GM23338 (cell line): Measurements from ENCODE around the gene OR8I2. TPM values are rescaled to one million over a fixed set of nuclear protein-coding genes. Genes with fewer than 3 reads are reported as not detected.
"Not testable (repeated sequence)": the region's sequence is repeated elsewhere in the genome, so short reads cannot be mapped to it uniquely, and the experiment has no call there.

Source experiments
- ATAC-seq: fragments of 200-7000 bp; cut with Tn5 transposase; 3 replicates; pipeline ENCODE4 v1.9.1; 2020
- DNase-seq: peaks from one replicate; pipeline ENCODE4 v3.0.0-alpha.2; 2015; ENCODE audit warnings: low spot score
- H2AFZ ChIP-seq: fragments of 200-600 bp; sonication (generic); 2 replicates; pipeline ENCODE4 v1.8.0; 2016; ENCODE audit warnings: antibody characterized with exemption, mild to moderate bottlenecking, moderate library complexity
- H3F3A ChIP-seq: fragments of 200-600 bp; sonication (generic); replicated peaks from 2 replicates; pipeline ENCODE4 v1.8.0; 2017; ENCODE audit warnings: antibody characterized with exemption, mixed run types, low read depth
- H3K27ac ChIP-seq: fragments of 200-600 bp; sonication (generic); 2 replicates; pipeline ENCODE4 v1.6.1; 2016; ENCODE audit warnings: low read depth
- H3K27me3 ChIP-seq: fragments of 200-600 bp; sonication (generic); 2 replicates; pipeline ENCODE4 v1.8.0; 2016; ENCODE audit warnings: mild to moderate bottlenecking, mixed run types, moderate library complexity; ENCODE audit not compliant: insufficient read depth
- H3K36me3 ChIP-seq: fragments of 200-600 bp; sonication (generic); 2 replicates; pipeline ENCODE4 v1.8.0; 2016; ENCODE audit warnings: mild to moderate bottlenecking; ENCODE audit not compliant: insufficient read depth
- H3K4me1 ChIP-seq: fragments of 200-600 bp; sonication (generic); 2 replicates; pipeline ENCODE4 v1.8.0; 2016; ENCODE audit warnings: mild to moderate bottlenecking, moderate library complexity; ENCODE audit not compliant: insufficient read depth
- H3K4me2 ChIP-seq: fragments of 200-600 bp; sonication (generic); 2 replicates; pipeline ENCODE4 v1.7.1; 2017; ENCODE audit warnings: mixed run types
- H3K4me3 ChIP-seq: fragments of 200-600 bp; sonication (generic); 2 replicates; pipeline ENCODE4 v1.6.1; 2016; ENCODE audit warnings: mixed run types
- H3K79me2 ChIP-seq: fragments of 200-600 bp; sonication (generic); replicated peaks from 2 replicates; pipeline ENCODE4 v1.8.0; 2017; ENCODE audit warnings: mild to moderate bottlenecking; ENCODE audit not compliant: insufficient read depth
- H3K9me2 ChIP-seq: fragments of 200-600 bp; sonication (generic); 2 replicates; pipeline ENCODE4 v1.8.0; 2017; ENCODE audit not compliant: insufficient read depth
- H4K20me1 ChIP-seq: fragments of 200-600 bp; sonication (generic); replicated peaks from 2 replicates; pipeline ENCODE4 v1.8.0; 2017; ENCODE audit warnings: mild to moderate bottlenecking; ENCODE audit not compliant: insufficient read depth
- H3K27ac Mint-ChIP-seq: 2 replicates; pipeline ENCODE4 v1.8.0; 2020; ENCODE audit warnings: inconsistent platforms, mild to moderate bottlenecking, moderate library complexity, mixed read lengths
- H3K27me3 Mint-ChIP-seq: 3 replicates; pipeline ENCODE4 v1.8.0; 2022; ENCODE audit warnings: low read depth, mild to moderate bottlenecking, moderate library complexity, mixed read lengths, inconsistent platforms; ENCODE audit not compliant: insufficient read depth, poor library complexity
- H3K36me3 Mint-ChIP-seq: 3 replicates; pipeline ENCODE4 v1.8.0; 2021; ENCODE audit warnings: low read depth, mild to moderate bottlenecking, inconsistent platforms, moderate library complexity, mixed read lengths
- H3K4me1 Mint-ChIP-seq: 3 replicates; pipeline ENCODE4 v1.8.0; 2020; ENCODE audit warnings: mild to moderate bottlenecking, inconsistent platforms, mixed read lengths
- H3K4me3 Mint-ChIP-seq: 3 replicates; pipeline ENCODE4 v1.8.0; 2021; ENCODE audit warnings: moderate library complexity, mild to moderate bottlenecking, inconsistent platforms, mixed read lengths
- H3K9me3 Mint-ChIP-seq: 3 replicates; pipeline ENCODE4 v1.8.0; 2020; ENCODE audit warnings: moderate library complexity, mild to moderate bottlenecking, inconsistent platforms, mixed read lengths
- CREB1 ChIP-seq: fragments of 250-450 bp; sonication (Bioruptor Pico); IDR thresholded peaks from 2 replicates; pipeline ENCODE4 v1.5.0; 2020; ENCODE audit warnings: low read depth, mild to moderate bottlenecking, moderate library complexity
- NANOG ChIP-seq: IDR thresholded peaks from 2 replicates; pipeline ENCODE4 v1.6.1; 2016; ENCODE audit warnings: antibody characterized with exemption, borderline replicate concordance
- polyA plus RNA-seq: library from polyadenylated mRNA; unstranded; fragments of >200 nt; fragmentation: Nextera tagmentation; extraction: Ambion mirVana; gene quantifications from 2 replicates; pipeline ENCODE4 v1.2.1, GENCODE V29; 2016
- total RNA-seq: library from RNA; depleted of rRNA; stranded (reverse); fragments of >200 nt; shearing (Covaris generic); gene quantifications from 2 replicates; pipeline ENCODE4 v1.2.3, GENCODE V29; 2014
- TF ChIP-seq, protein P1 (sequence below): IDR thresholded peaks from 2 replicates; pipeline ENCODE4 v1.6.1; 2016; ENCODE audit warnings: antibody characterized with exemption

Gene OR8I2
- total and polyA plus RNA-seq, 2 experiments from 2014 or later: not detected

GRCh38 chr11:56056366-56056765 lies 36.7 kb upstream of the OR8I2 start:
- H3K27me3 ChIP-seq, H3K27ac Mint-ChIP-seq, H3K79me2 ChIP-seq, H3K4me3 Mint-ChIP-seq, H3K36me3 ChIP-seq, H3K27me3 Mint-ChIP-seq, H3F3A ChIP-seq, H2AFZ ChIP-seq, H3K9me2 ChIP-seq, H4K20me1 ChIP-seq: not testable (repeated sequence)
- H3K9me3 Mint-ChIP-seq: peaks cover 15% of the 10 kb centered on the region
- Histone ChIP-seq H3K4me1 (peaks cover 36% of the 10 kb centered on the region), H3K4me2 (peak overlapping the region; percentile 67), H3K27ac (peak overlapping the region; percentile 78; the same call in 1 of the 2 replicates), H3K4me3 (peak overlapping the region; percentile 19; the same call in 1 of the 2 replicates)
- ATAC-seq: peak; percentile 29; the same call in 2 of the 3 replicates
- DNase-seq: peak; percentile 42
- peaks cover 40% of the 10 kb centered on the region; the same call in 2 of the 3 replicates for H3K4me1 Mint-ChIP-seq
- peaks cover 14% of the 10 kb centered on the region for H3K36me3 Mint-ChIP-seq

DNA sequence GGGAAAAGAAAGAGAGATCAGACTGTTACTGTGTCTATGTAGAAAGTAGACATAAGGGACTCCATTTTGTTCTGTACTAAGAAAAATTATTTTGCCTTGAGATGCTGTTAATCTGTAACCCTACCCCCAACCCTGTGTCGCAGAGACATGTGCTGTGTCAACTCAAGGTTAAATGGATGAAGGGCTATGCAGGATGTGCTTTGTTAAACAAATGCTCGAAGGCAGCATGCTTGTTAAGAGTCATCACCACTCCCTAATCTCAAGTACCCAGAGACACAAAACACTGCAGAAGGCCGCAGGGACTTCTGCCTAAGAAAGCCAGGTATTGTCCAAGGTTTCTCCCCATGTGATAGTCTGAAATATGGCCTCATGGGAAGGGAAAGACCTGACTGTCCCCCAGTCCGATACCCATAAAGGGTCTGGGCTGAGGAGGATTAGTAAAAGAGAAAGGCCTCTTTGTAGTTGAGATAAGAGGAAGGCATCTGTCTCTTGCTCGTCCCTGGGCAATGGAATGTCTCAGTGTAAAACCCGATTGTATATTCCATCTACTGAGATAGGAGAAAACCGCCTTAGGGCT lies 35.4 kb upstream of the OR8I2 start:
- Histone ChIP-seq H3K4me3 (peak overlapping the region; percentile 10; the same call in 1 of the 2 replicates), H3K4me1 (peaks cover 41% of the 10 kb centered on the region), H3K4me2 (peak overlapping the region; percentile 67), H3K27ac (peak overlapping the region; percentile 99)
- not testable (repeated sequence) for H3K36me3 ChIP-seq, H2AFZ ChIP-seq, H3K79me2 ChIP-seq, H3K27me3 ChIP-seq, H3F3A ChIP-seq, ATAC-seq, H3K27me3 Mint-ChIP-seq, H3K9me2 ChIP-seq, H4K20me1 ChIP-seq
- Mint-ChIP-seq H3K4me1 (peaks cover 40% of the 10 kb centered on the region; the same call in 2 of the 3 replicates), H3K27ac (peak overlapping the region; percentile 64), H3K4me3 (peak overlapping the region; percentile 10; the same call in 1 of the 3 replicates), H3K9me3 (peaks cover 15% of the 10 kb centered on the region), H3K36me3 (peaks cover 14% of the 10 kb centered on the region)
- peak; percentile 66 for DNase-seq
- TF ChIP-seq, protein P1, sequence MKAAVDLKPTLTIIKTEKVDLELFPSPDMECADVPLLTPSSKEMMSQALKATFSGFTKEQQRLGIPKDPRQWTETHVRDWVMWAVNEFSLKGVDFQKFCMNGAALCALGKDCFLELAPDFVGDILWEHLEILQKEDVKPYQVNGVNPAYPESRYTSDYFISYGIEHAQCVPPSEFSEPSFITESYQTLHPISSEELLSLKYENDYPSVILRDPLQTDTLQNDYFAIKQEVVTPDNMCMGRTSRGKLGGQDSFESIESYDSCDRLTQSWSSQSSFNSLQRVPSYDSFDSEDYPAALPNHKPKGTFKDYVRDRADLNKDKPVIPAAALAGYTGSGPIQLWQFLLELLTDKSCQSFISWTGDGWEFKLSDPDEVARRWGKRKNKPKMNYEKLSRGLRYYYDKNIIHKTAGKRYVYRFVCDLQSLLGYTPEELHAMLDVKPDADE: peak; percentile 25; the same call in 1 of the 2 replicates
- TF ChIP-seq CREB1: peak; percentile 30; the same call in 1 of the 2 replicates
- peak; percentile 61; the same call in 1 of the 2 replicates for TF ChIP-seq NANOG

GRCh38 chr11:56058260-56058780 lies 34.8 kb upstream of the OR8I2 start:
- H3K79me2 ChIP-seq, H3K9me2 ChIP-seq, H3F3A ChIP-seq, DNase-seq, H4K20me1 ChIP-seq, H3K36me3 ChIP-seq, H2AFZ ChIP-seq, H3K27me3 Mint-ChIP-seq, H3K27me3 ChIP-seq, H3K4me3 Mint-ChIP-seq, ATAC-seq: not testable (repeated sequence)
- Mint-ChIP-seq H3K9me3 (peaks cover 15% of the 10 kb centered on the region), H3K36me3 (peaks cover 14% of the 10 kb centered on the region), H3K27ac (peak overlapping the region; percentile 78), H3K4me1 (peaks cover 40% of the 10 kb centered on the region; the same call in 2 of the 3 replicates)
- H3K4me3 ChIP-seq: peak overlapping the region; percentile 10; the same call in 1 of the 2 replicates
- H3K4me1 ChIP-seq: peaks cover 41% of the 10 kb centered on the region
- peak overlapping the region; percentile 62 for H3K4me2 ChIP-seq
- H3K27ac ChIP-seq: peak overlapping the region; percentile 99
